Mesothelial cell of epicardium (in vitro differentiated cells): ENCODE data around the gene AOC1. TPM values are rescaled to one million over a fixed set of nuclear protein-coding genes. Genes with fewer than 3 reads are reported as not detected.

Source experiments
- DNase-seq, 2 experiments: peaks; one replicate each; pipeline ENCODE4 v3.0.0; 2021; ENCODE audit warnings: low spot score in 2 of 2; ENCODE audit not compliant: unreplicated experiment in 2 of 2
- H3K27ac Mint-ChIP-seq: 2 replicates; pipeline ENCODE4 v1.8.0; 2021; ENCODE audit warnings: mixed read lengths
- H3K27me3 Mint-ChIP-seq: 2 replicates; pipeline ENCODE4 v1.8.0; 2021; ENCODE audit warnings: low read depth, mixed read lengths
- H3K36me3 Mint-ChIP-seq: 2 replicates; pipeline ENCODE4 v1.8.0; 2021; ENCODE audit warnings: mixed read lengths
- H3K4me1 Mint-ChIP-seq: 2 replicates; pipeline ENCODE4 v1.8.0; 2021; ENCODE audit warnings: mixed read lengths
- H3K4me3 Mint-ChIP-seq: 2 replicates; pipeline ENCODE4 v1.8.0; 2021; ENCODE audit warnings: mild to moderate bottlenecking, moderate library complexity, mixed read lengths
- H3K9me3 Mint-ChIP-seq: 2 replicates; pipeline ENCODE4 v1.8.0; 2021; ENCODE audit warnings: mixed read lengths
- CTCF ChIP-seq: fragments of 200-600 bp; sonication (generic); IDR thresholded peaks from one replicate; pipeline ENCODE4 v1.5.0; 2021; ENCODE audit warnings: antibody characterized with exemption; ENCODE audit not compliant: unreplicated experiment
- total RNA-seq: library from RNA; stranded (reverse); gene quantifications from 3 replicates; pipeline ENCODE4 v1.2.1, GENCODE V29; 2021

AOC1 gene
- total RNA-seq, 1 donor from 2014 or later = not detected

- peaks cover 36% of the 10 kb centered on the region for H3K27me3 Mint-ChIP-seq
- peaks cover 3% of the 10 kb centered on the region for H3K36me3 Mint-ChIP-seq
- peaks cover 54% of the 10 kb centered on the region for H3K9me3 Mint-ChIP-seq
- H3K4me1 Mint-ChIP-seq = peaks cover 8% of the 10 kb centered on the region
- H3K4me3 Mint-ChIP-seq = no peak overlapping the region
- no peak for TF ChIP-seq CTCF
- no peak overlapping the region for H3K27ac Mint-ChIP-seq
- DNase-seq = no peak
These were observed 28.9 kb downstream of the AOC1 start for GRCh38 chr7:150881189-150881588.

DNA sequence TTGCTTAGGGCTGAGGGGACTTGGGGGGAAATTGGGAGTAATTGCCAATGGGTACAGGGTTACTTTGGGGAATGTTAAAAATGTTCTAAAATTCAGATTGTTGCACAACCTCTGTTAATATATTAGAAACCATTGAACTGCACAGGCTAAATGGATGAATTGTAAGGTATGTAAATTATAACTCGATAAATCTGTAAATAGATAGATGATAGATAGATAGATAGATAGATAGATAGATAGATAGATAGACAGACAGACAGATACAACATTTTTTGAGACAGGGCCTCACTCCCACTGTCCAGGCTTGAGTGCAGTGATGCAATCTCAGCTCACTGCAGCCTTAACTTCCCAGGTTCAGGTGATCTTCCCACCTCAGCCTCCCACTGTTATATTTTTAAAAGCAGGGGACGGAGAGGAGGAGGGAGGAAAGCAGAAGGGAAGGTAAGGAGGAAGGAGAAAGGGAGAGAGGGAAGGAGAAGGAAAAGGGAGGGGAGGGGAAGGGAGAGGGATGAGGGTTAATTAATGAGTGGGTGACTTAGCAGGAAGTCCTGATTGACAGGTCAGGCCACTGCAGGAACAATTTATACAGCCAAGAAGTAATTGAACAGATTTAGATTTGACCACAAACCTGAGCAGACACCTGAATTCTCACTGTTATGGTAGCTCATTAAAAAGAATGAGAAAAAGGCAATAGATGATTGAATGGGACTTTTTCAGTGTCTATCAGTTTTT lies 38.7 kb downstream of the AOC1 start:
- no peaks in the 10 kb centered on the region for H3K36me3 Mint-ChIP-seq
- TF ChIP-seq CTCF = no peak
- no peaks in the 10 kb centered on the region for H3K4me1 Mint-ChIP-seq
- H3K9me3 Mint-ChIP-seq = peaks cover 37% of the 10 kb centered on the region
- H3K4me3 Mint-ChIP-seq = no peak overlapping the region
- peaks cover 25% of the 10 kb centered on the region for H3K27me3 Mint-ChIP-seq
- H3K27ac Mint-ChIP-seq = no peak overlapping the region
- no peak for DNase-seq

GRCh38 chr7:150891740-150892139 lies 39.4 kb downstream of the AOC1 start:
- peaks cover 30% of the 10 kb centered on the region for H3K9me3 Mint-ChIP-seq
- DNase-seq = no peak
- no peak for TF ChIP-seq CTCF
- H3K4me1 Mint-ChIP-seq = no peaks in the 10 kb centered on the region
- H3K27me3 Mint-ChIP-seq = peaks cover 32% of the 10 kb centered on the region
- no peak overlapping the region for H3K27ac Mint-ChIP-seq
- no peak overlapping the region for H3K4me3 Mint-ChIP-seq
- H3K36me3 Mint-ChIP-seq = no peaks in the 10 kb centered on the region

DNA sequence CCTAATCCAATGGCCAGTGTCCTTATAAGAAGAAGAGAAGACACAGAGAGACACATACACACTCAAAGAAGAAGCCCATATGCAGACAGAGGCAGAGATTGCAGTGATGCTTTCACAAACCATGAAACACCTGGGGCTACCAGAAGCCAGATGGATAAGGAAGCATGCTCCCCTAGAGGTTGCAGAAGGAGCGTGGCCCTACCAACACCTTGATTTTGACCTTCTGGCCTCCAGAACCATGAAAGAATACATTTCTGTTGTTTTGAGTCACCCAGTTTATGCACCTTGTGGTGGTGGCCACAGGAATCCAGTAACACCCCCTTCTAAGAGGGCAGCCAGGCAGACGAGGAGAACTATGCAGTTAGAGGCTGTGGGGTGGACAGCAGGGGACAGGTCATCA lies 43.5 kb downstream of the AOC1 start:
- H3K36me3 Mint-ChIP-seq = no peaks in the 10 kb centered on the region
- no peak overlapping the region for H3K27ac Mint-ChIP-seq
- no peak for DNase-seq
- peaks cover 16% of the 10 kb centered on the region for H3K9me3 Mint-ChIP-seq
- TF ChIP-seq CTCF = no peak
- no peak overlapping the region for H3K4me3 Mint-ChIP-seq
- peaks cover 57% of the 10 kb centered on the region for H3K27me3 Mint-ChIP-seq
- H3K4me1 Mint-ChIP-seq = peaks cover 4% of the 10 kb centered on the region

GRCh38 chr7:150896562-150897209 lies 44.4 kb downstream of the AOC1 start:
- Mint-ChIP-seq H3K9me3 (peaks cover 16% of the 10 kb centered on the region), H3K4me3 (no peak overlapping the region), H3K4me1 (peaks cover 12% of the 10 kb centered on the region), H3K27ac (no peak overlapping the region), H3K36me3 (no peaks in the 10 kb centered on the region), H3K27me3 (peaks cover 57% of the 10 kb centered on the region)
- TF ChIP-seq CTCF = no peak
- DNase-seq = no peak
